Measurements from ENCODE around the gene AXIN1. TPM values are rescaled to one million over a fixed set of nuclear protein-coding genes. Genes with fewer than 3 reads are reported as not detected.
"Not testable (repeated sequence)": the region's sequence is repeated elsewhere in the genome, so short reads cannot be mapped to it uniquely, and the experiment has no call there.

The AXIN1 gene
- total and polyA plus RNA-seq, 5 donors from 2014 or later, result 1.1 to 45.2 (median 1.7) TPM

- H3K27ac ChIP-seq (ENCODE audit: insufficient read depth, low read length, poor library complexity, severe bottlenecking), result not testable (repeated sequence)
- peaks cover 11 to 74% (median 38%) of the 10 kb centered on the region in 4 donors for H3K4me1 Mint-ChIP-seq
Observed at GRCh38 chr16:334164-334832, 18.2 kb downstream of the AXIN1 start.

GRCh38 chr16:333406-334094 lies 19.0 kb downstream of the AXIN1 start:
- H3K4me1 Mint-ChIP-seq, result peaks cover 11 to 71% (median 35%) of the 10 kb centered on the region in 4 donors
- Histone ChIP-seq H3K27ac (ENCODE audit: insufficient read depth, low read length, poor library complexity, severe bottlenecking) (no peak overlapping the region), H3K36me3 (ENCODE audit: control insufficient read depth, insufficient read depth, low read length) (peaks cover 3% of the 10 kb centered on the region), H3K27me3 (ENCODE audit: control insufficient read depth, insufficient read depth, low read length) (no peaks in the 10 kb centered on the region), H3K4me3 (ENCODE audit: low read depth, low read length) (no peak overlapping the region), H3K9me3 (ENCODE audit: control insufficient read depth in 2 of 2, low read length in 2 of 2) (no peaks in the 10 kb centered on the region), H3K4me1 (ENCODE audit: control insufficient read depth, insufficient read depth, low read length, poor library complexity, severe bottlenecking) (peaks cover 22% of the 10 kb centered on the region)
- no peaks in the 10 kb centered on the region for H3K27me3 Mint-ChIP-seq
- H3K4me3 Mint-ChIP-seq, result no peak overlapping the region
- no peaks in the 10 kb centered on the region for H3K36me3 Mint-ChIP-seq
- no peaks in the 10 kb centered on the region for H3K9me3 Mint-ChIP-seq
- DNase-seq (no peak), ATAC-seq (ENCODE audit: low read depth in 2 of 2) (no peak)
- peak overlapping the region in 1 of 3 donors; percentile 10 for H3K27ac Mint-ChIP-seq

More at GRCh38 chr16:334164-334832, 18.2 kb downstream of the AXIN1 start:
- peak overlapping the region in 1 of 4 donors; percentile 22 for H3K4me3 Mint-ChIP-seq
- not testable (repeated sequence) for H3K9me3 Mint-ChIP-seq; H3K9me3 ChIP-seq (ENCODE audit: control insufficient read depth in 2 of 2, low read length in 2 of 2); H3K36me3 Mint-ChIP-seq; ATAC-seq (ENCODE audit: low read depth in 2 of 2); DNase-seq; H3K36me3 ChIP-seq (ENCODE audit: control insufficient read depth, insufficient read depth, low read length); H3K4me3 ChIP-seq (ENCODE audit: low read depth, low read length); H3K27me3 ChIP-seq (ENCODE audit: control insufficient read depth, insufficient read depth, low read length); H3K27me3 Mint-ChIP-seq
- peak overlapping the region in 1 of 3 donors; percentile 6 for H3K27ac Mint-ChIP-seq
- peaks cover 23% of the 10 kb centered on the region for H3K4me1 ChIP-seq (ENCODE audit: control insufficient read depth, insufficient read depth, low read length, poor library complexity, severe bottlenecking)

GRCh38 chr16:331181-331814 lies 21.2 kb downstream of the AXIN1 start:
- not testable (repeated sequence) for H3K27me3 Mint-ChIP-seq; H3K36me3 Mint-ChIP-seq; H3K27me3 ChIP-seq (ENCODE audit: control insufficient read depth, insufficient read depth, low read length); H3K9me3 Mint-ChIP-seq; H3K9me3 ChIP-seq (ENCODE audit: control insufficient read depth in 2 of 2, low read length in 2 of 2); ATAC-seq (ENCODE audit: low read depth in 2 of 2); H3K36me3 ChIP-seq (ENCODE audit: control insufficient read depth, insufficient read depth, low read length); H3K27ac ChIP-seq (ENCODE audit: insufficient read depth, low read length, poor library complexity, severe bottlenecking); H3K4me3 ChIP-seq (ENCODE audit: low read depth, low read length); H3K27ac Mint-ChIP-seq; H3K4me3 Mint-ChIP-seq; DNase-seq
- peaks cover 25% of the 10 kb centered on the region for H3K4me1 ChIP-seq (ENCODE audit: control insufficient read depth, insufficient read depth, low read length, poor library complexity, severe bottlenecking)
- H3K4me1 Mint-ChIP-seq, result peaks cover 11 to 73% (median 39%) of the 10 kb centered on the region in 4 donors

GRCh38 chr16:330741-331140 lies 21.8 kb downstream of the AXIN1 start:
- H3K36me3 ChIP-seq (ENCODE audit: control insufficient read depth, insufficient read depth, low read length), result peaks cover 3% of the 10 kb centered on the region
- H3K9me3 ChIP-seq (ENCODE audit: control insufficient read depth in 2 of 2, low read length in 2 of 2), result no peaks in the 10 kb centered on the region
- H3K27ac ChIP-seq (ENCODE audit: insufficient read depth, low read length, poor library complexity, severe bottlenecking), result no peak overlapping the region
- peaks cover 29% of the 10 kb centered on the region for H3K4me1 ChIP-seq (ENCODE audit: control insufficient read depth, insufficient read depth, low read length, poor library complexity, severe bottlenecking)
- no peaks in the 10 kb centered on the region for H3K36me3 Mint-ChIP-seq
- no peak for DNase-seq
- no peaks in the 10 kb centered on the region for H3K27me3 ChIP-seq (ENCODE audit: control insufficient read depth, insufficient read depth, low read length)
- peaks cover 12 to 72% (median 36%) of the 10 kb centered on the region in 4 donors for H3K4me1 Mint-ChIP-seq
- H3K4me3 ChIP-seq (ENCODE audit: low read depth, low read length), result no peak overlapping the region
- H3K4me3 Mint-ChIP-seq, result peak overlapping the region in 1 of 4 donors; percentile 44
- H3K9me3 Mint-ChIP-seq, result no peaks in the 10 kb centered on the region
- no peak overlapping the region for H3K27ac Mint-ChIP-seq
- no peak for ATAC-seq (ENCODE audit: low read depth in 2 of 2)
- no peaks in the 10 kb centered on the region for H3K27me3 Mint-ChIP-seq

- H3K27me3 Mint-ChIP-seq, result no peaks in the 10 kb centered on the region
- no peak for DNase-seq
- H3K9me3 Mint-ChIP-seq, result no peaks in the 10 kb centered on the region
- Histone ChIP-seq H3K9me3 (ENCODE audit: control insufficient read depth in 2 of 2, low read length in 2 of 2) (no peaks in the 10 kb centered on the region), H3K27me3 (ENCODE audit: control insufficient read depth, insufficient read depth, low read length) (no peaks in the 10 kb centered on the region), H3K4me1 (ENCODE audit: control insufficient read depth, insufficient read depth, low read length, poor library complexity, severe bottlenecking) (peaks cover 44% of the 10 kb centered on the region), H3K27ac (ENCODE audit: insufficient read depth, low read length, poor library complexity, severe bottlenecking) (peak overlapping the region; percentile 85), H3K36me3 (ENCODE audit: control insufficient read depth, insufficient read depth, low read length) (no peaks in the 10 kb centered on the region), H3K4me3 (ENCODE audit: low read depth, low read length) (peak overlapping the region; percentile 24)
- peak overlapping the region; percentile 88 to 96 (median 95) for H3K27ac Mint-ChIP-seq
- H3K36me3 Mint-ChIP-seq, result no peaks in the 10 kb centered on the region
- no peak for ATAC-seq (ENCODE audit: low read depth in 2 of 2)
- H3K4me3 Mint-ChIP-seq, result peak overlapping the region; percentile 70 to 86 (median 82)
- H3K4me1 Mint-ChIP-seq, result peaks cover 4 to 73% (median 32%) of the 10 kb centered on the region in 4 donors
Observed at GRCh38 chr16:325375-326145, 27.0 kb downstream of the AXIN1 start.

GRCh38 chr16:324451-325334 lies 27.8 kb downstream of the AXIN1 start:
- Mint-ChIP-seq H3K27ac (peak overlapping the region; percentile 88 to 96 (median 95)), H3K36me3 (peaks cover 6% of the 10 kb centered on the region), H3K4me3 (peak overlapping the region; percentile 70 to 86 (median 82)), H3K9me3 (no peaks in the 10 kb centered on the region), H3K4me1 (peaks cover 4 to 73% (median 34%) of the 10 kb centered on the region in 4 donors), H3K27me3 (no peaks in the 10 kb centered on the region)
- ATAC-seq (ENCODE audit: low read depth in 2 of 2), result peak; percentile 76 to 77
- Histone ChIP-seq H3K4me1 (ENCODE audit: control insufficient read depth, insufficient read depth, low read length, poor library complexity, severe bottlenecking) (peaks cover 39% of the 10 kb centered on the region), H3K9me3 (ENCODE audit: control insufficient read depth in 2 of 2, low read length in 2 of 2) (no peaks in the 10 kb centered on the region), H3K36me3 (ENCODE audit: control insufficient read depth, insufficient read depth, low read length) (no peaks in the 10 kb centered on the region), H3K4me3 (ENCODE audit: low read depth, low read length) (peak overlapping the region; percentile 40), H3K27me3 (ENCODE audit: control insufficient read depth, insufficient read depth, low read length) (no peaks in the 10 kb centered on the region), H3K27ac (ENCODE audit: insufficient read depth, low read length, poor library complexity, severe bottlenecking) (peak overlapping the region; percentile 85)
- DNase-seq, result peak; percentile 70 to 87 (median 82)

- Histone ChIP-seq H3K9me3 (ENCODE audit: control insufficient read depth in 2 of 2, low read length in 2 of 2) (no peaks in the 10 kb centered on the region), H3K36me3 (ENCODE audit: control insufficient read depth, insufficient read depth, low read length) (peaks cover 4% of the 10 kb centered on the region), H3K4me3 (ENCODE audit: low read depth, low read length) (peak overlapping the region; percentile 40), H3K27ac (ENCODE audit: insufficient read depth, low read length, poor library complexity, severe bottlenecking) (peak overlapping the region; percentile 85), H3K4me1 (ENCODE audit: control insufficient read depth, insufficient read depth, low read length, poor library complexity, severe bottlenecking) (peaks cover 39% of the 10 kb centered on the region), H3K27me3 (ENCODE audit: control insufficient read depth, insufficient read depth, low read length) (no peaks in the 10 kb centered on the region)
- Mint-ChIP-seq H3K27ac (peak overlapping the region; percentile 66 to 96 (median 95)), H3K4me1 (peaks cover 4 to 74% (median 35%) of the 10 kb centered on the region in 4 donors), H3K9me3 (no peaks in the 10 kb centered on the region), H3K4me3 (peak overlapping the region in 3 of 4 donors; percentile 35 to 80 (median 70)), H3K36me3 (peaks cover 8% of the 10 kb centered on the region), H3K27me3 (no peaks in the 10 kb centered on the region)
- DNase-seq (no peak), ATAC-seq (ENCODE audit: low read depth in 2 of 2) (no peak)
Observed at GRCh38 chr16:324201-324450, 28.4 kb downstream of the AXIN1 start.
